A549 treated with GW870086 at 1 μM for 4 hours (cell line): Measurements from ENCODE around the gene CD84. TPM values are rescaled to one million over a fixed set of nuclear protein-coding genes. Genes with fewer than 3 reads are reported as not detected.

ENCODE experiments used
- total RNA-seq: library from RNA; stranded (reverse); fragments of 200-300 nt; extraction: Qiagen RNA extraction; gene quantifications from 5 replicates; pipeline ENCODE4 v1.2.3, GENCODE V29; 2022; ENCODE audit warnings: low read depth

Gene CD84, protein sequence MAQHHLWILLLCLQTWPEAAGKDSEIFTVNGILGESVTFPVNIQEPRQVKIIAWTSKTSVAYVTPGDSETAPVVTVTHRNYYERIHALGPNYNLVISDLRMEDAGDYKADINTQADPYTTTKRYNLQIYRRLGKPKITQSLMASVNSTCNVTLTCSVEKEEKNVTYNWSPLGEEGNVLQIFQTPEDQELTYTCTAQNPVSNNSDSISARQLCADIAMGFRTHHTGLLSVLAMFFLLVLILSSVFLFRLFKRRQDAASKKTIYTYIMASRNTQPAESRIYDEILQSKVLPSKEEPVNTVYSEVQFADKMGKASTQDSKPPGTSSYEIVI
- total RNA-seq: not detected in 5 replicates

DNA sequence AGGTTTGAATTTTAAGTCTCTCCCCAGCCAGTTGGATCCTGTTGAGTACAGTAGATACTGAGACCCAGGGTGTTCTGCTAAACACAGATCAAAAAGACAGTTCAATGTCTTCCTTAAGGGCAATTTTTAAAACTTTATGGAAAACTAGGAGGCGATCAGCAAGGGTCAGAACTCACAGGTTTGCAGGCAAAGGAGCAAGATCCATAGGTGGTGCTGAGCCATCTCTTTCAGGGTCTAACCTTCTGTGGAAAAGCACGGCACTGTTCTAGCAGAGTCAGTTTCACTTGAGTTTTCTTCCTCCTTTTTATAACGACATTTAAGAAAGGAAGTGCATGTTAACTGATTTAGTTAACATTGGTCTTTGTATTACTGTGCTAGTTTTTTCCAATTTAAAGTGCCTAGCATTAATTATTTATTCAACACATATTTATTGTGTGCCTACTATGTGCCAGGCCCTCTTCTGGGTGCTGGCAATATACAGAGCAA is at the start of gene CD84:
Gene CD84, minus strand, starts transcription at position 281 of the 486 bp plus-strand sequence. Its CDS starts 59 bp downstream, at position 222.

DNA sequence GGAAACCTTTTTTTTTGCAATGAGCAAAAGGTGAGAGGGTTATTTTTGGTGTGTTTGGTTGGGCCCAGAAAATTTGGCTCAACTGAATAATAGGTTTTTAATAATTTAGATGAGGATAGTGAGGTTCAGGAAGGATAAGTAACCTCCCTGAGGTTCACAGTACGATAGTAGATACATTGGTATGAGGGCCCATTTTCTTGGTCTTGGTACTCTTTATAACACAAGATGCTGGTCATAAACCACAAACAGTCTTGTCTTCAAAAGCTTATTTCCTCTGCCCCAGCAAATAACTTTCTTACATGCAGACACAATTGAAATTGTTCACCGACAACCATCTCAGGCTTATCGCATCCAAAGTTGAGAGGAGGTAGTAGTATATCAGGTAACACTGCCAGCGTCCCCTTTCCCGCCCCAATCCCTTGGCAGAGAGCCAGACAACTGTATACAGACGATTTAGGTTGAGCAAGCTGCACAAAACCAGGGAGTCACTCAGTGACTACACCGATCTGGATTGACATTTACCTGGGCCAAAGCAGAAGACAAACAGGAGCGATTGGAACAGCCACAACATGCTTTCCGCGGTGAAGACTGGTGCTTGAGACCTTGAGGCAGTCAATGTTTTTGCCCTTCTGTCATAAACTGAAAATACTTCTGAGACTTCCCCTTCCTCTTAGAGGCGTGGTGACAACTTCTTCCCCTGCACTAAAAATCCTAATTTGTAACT is 56.5 kb downstream of the CD84 start, which contains the start of gene SLAMF6:
Gene SLAMF6, minus strand, starts transcription at position 634 of the 724 bp plus-strand sequence. Its CDS starts 63 bp downstream, at position 571.

Other genes with a start within 250 kb of the CD84 start
- gene COPA, start 236.2 kb downstream of the CD84 start, total RNA-seq: 80.3 to 97.4 TPM (median 81.0 TPM) in 5 replicates
- 38.8 to 49.7 TPM (median 45.4 TPM) in 5 replicates for gene NCSTN, start 236.1 kb downstream of the CD84 start, total RNA-seq
- 0.30 to 0.51 TPM (median 0.38 TPM) in 5 replicates for gene NHLH1, start 212.4 kb downstream of the CD84 start, total RNA-seq
- 0.69 to 1.0 TPM (median 0.84 TPM) in 5 replicates for gene VANGL2, start 178.9 kb downstream of the CD84 start, total RNA-seq
- not detected in 5 replicates for gene SLAMF6, start 56.2 kb downstream of the CD84 start, total RNA-seq
- gene SLAMF1, start 67.5 kb upstream of the CD84 start, total RNA-seq: not detected in 5 replicates
- gene CD48, start 132.3 kb upstream of the CD84 start, total RNA-seq: not detected in 5 replicates
- gene SLAMF7, start 159.8 kb upstream of the CD84 start, total RNA-seq: 1.1 to 2.8 TPM (median 1.8 TPM) in 5 replicates
- gene LY9, start 216.7 kb upstream of the CD84 start, total RNA-seq: 0.11 to 0.22 TPM (median 0.16 TPM) in 5 replicates